ENCODE data around the gene ALK.

Gene ALK

DNA sequence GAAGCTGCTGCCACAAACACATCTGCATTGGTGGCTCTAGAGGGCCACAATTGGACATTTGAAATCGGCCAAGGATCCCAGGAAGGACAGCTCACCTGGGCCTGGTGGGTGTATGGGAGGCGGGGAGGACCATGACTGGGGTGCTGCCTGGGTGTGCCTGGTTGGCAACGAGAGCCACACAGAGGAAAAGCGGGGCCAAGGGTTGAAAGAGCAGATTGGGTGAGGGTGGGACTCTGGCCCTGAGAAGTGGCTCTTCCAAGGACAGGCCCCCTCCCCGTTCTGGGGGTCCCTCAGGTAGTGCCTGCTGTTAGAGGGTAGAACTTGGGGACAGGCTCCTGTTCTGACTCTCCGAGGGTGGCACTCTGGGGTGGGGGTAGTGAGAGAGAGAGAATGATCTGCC, 703.3 kb downstream of the ALK start:
- no peak for DNase-seq (ENCODE audit: low read depth in 2 of 2, low spot score in 1 of 2)

DNA sequence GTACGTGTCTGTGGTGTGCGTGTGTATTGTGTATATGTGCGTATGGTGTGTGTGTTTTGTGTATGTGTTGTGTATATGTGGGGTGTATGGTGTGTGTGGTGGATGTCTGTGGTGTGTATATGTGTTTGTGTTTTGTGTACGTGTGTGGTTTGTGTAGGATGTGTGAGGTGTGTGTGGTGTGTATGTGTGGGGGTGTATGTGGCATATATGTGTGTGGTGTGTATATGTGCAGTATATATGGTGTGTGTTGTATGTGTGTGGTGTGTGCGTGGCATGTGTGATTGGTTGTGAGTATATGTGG, 704.8 kb downstream of the ALK start:
- DNase-seq (ENCODE audit: low read depth in 2 of 2, low spot score in 1 of 2), result no peak

- DNase-seq (ENCODE audit: low read depth in 2 of 2, low spot score in 1 of 2), result no peak
Observed at GRCh38 chr2:29215739-29216608, 705.4 kb downstream of the ALK start.

- no peak for DNase-seq (ENCODE audit: low read depth in 2 of 2, low spot score in 1 of 2)
Observed at GRCh38 chr2:29215073-29215472, 706.3 kb downstream of the ALK start.

DNA sequence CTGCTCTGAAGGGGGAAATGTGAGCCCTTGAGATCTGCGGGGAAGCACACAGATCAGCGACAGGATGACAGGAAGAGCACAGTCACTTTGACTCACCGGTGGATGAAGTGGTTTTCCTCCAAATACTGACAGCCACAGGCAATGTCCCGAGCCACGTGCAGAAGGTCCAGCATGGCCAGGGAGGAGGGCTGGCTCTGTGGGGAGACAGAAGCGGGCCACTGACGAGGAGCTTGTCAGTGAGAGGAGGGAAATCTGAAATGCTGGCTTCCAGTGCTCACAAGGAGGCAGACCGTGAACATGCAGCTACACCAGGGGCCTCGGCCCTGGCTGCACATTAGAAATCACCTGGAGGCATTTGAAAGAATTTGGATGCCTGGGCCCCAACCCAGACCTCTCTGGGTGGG, 707.5 kb downstream of the ALK start:
- no peak for DNase-seq (ENCODE audit: low read depth in 2 of 2, low spot score in 1 of 2)

- no peak for DNase-seq (ENCODE audit: low read depth in 2 of 2, low spot score in 1 of 2)
Observed at GRCh38 chr2:29212009-29212408, 709.4 kb downstream of the ALK start.

GRCh38 chr2:29209551-29209950, 711.8 kb downstream of the ALK start:
- DNase-seq (ENCODE audit: low read depth in 2 of 2, low spot score in 1 of 2), result no peak

DNA sequence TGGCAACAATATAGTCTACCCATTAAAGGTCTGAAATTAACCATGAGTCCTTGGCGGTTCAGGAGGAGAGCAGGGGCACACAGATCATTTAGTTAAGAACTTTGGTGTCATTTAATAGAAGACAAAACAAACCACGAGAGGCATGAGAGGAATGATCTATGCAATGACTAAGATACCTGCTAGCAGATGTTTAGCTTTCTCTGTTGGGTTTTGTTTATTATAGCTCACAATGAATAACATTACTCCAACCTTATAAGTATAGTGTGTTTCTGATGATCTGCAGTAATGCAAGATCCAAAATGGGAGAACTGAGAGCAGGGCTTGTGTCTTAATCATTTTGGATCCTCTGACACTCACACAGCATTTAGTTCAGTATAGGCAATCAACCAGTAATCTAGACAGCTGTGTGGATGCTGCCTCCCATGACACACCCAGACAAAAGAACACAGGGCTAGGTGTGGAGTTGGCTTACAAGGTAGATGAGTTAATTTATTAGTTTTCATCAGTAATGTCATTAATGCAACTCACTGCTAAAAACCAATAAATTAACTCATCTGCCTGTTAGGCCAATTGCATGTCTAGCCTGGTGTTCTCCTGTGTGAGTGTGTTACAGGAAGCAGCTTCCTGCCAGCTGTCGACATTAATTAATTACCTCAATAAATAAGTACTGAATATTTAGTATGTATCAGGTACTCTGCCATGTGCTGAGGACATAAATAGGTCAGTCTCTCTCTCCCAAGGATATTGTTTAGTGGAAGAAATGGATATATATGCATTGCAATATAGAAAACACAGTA, 713.8 kb downstream of the ALK start:
- no peak for DNase-seq (ENCODE audit: low read depth in 2 of 2, low spot score in 1 of 2)

GRCh38 chr2:29206941-29207340, 714.4 kb downstream of the ALK start:
- DNase-seq (ENCODE audit: low read depth in 2 of 2, low spot score in 1 of 2), result no peak

GRCh38 chr2:29202819-29203495, 718.4 kb downstream of the ALK start:
- no peak for DNase-seq (ENCODE audit: low read depth in 2 of 2, low spot score in 1 of 2)

DNA sequence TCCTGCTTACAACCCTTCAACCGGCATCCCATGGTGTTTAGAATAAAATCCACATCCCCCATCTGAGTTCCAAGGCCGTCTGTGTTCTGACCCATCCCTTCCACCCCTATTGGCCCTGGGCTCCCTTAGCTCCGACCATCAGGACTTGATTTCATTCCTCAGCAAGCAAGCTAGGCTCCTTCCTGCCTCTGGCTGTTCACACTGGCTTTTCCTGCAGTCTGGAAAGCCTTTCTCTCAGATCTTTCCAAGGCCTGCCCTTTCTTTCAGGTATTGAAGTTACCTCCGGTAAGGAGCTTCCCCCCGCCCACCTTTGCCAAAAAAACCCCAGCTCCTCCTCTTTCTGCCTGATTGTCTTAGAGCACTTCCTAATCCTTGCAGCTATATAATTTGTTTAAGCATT, 719.4 kb downstream of the ALK start:
- DNase-seq (ENCODE audit: low read depth in 2 of 2, low spot score in 1 of 2), result no peak

DNA sequence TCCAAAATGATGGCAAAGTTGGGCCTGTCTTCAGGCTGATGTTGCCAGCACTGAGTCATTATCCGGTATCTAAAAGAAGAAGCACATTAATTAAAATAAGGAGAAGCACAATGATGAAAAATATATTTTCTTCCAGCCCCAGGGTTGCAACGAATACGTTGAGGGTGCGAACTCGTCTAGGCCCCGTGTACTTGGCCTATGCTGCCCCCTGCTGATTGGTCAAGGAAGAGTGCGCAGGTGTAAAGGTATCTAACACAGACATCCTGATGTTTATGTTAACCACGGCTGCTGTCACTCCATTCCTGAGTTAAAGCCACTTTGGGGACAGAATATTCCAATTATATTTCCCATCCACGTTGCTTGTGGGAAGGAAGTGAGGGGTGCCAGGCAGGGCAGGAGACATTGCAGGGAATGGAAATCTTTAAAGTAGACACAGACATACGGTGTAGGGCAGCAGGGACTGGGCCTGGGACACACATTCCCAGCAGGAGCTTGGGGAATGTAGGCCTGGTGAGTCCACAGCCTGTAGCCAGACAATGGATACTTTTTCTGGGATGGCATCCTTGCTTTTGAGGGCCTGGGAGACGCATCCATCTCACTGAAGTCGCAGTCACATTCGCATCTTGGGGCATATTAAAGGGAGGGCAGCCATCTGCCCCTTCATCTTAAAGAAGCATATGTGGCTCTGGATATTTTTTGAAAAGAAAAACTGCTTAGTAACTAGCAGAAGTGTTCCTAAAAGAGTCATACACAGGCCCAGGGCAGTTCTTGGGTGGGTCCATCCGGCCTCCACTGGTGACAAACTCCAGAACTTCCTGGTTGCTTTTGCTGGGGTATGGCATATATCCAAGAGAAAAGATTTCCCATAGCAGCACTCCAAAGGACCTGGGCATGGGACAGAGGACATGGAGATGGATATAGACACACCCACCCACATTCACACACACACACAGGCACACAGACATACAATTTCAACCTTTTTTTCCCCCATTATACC, 724.3 kb downstream of the ALK start:
- peak; percentile 47 to 66 for DNase-seq (ENCODE audit: low read depth in 2 of 2, low spot score in 1 of 2)

DNA sequence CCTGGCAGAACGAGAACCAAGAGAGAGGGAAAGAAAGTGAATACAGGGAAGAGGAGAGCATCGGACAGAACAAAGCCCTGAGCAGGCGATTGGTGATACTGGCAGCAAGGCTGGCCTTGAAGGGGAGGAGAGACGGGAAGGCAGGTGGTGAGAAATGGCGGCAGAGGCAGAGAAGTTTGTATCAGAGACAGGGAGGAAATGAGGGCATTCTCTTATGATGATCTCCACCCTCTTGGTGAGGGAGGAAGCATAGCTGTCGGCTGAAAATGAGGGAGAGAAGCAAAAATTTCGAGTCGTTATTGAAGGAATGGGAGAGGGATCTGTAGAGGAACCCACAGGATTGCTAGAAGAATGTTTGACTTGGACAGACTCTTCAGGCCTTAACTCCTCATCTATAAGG, 725.6 kb downstream of the ALK start:
- DNase-seq (ENCODE audit: low read depth in 2 of 2, low spot score in 1 of 2), result no peak

GRCh38 chr2:29193681-29194080, 727.7 kb downstream of the ALK start:
- no peak for DNase-seq (ENCODE audit: low read depth in 2 of 2, low spot score in 1 of 2)

DNA sequence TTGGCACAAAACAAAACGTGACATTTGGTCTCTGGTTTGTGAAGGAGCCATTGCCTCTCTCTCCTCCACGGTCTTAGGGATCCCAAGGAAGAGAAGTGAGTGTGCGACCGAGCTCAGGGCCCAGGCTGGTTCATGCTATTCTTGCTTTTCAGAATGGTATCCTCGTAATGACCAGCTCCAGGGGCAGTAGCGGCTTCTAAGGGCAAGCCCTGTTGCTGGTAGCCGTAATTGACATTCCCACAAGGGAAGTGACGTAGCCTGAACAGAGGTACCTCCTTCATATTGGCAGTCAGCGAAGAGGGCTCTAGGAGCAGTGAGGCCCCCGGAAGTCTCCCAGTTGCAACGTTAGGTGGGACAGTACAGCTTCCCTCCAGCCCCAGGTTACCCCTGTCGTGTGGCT, 728.3 kb downstream of the ALK start:
- DNase-seq (ENCODE audit: low read depth in 2 of 2, low spot score in 1 of 2), result no peak

GRCh38 chr2:29192526-29192925, 728.9 kb downstream of the ALK start:
- no peak for DNase-seq (ENCODE audit: low read depth in 2 of 2, low spot score in 1 of 2)

- no peak for DNase-seq (ENCODE audit: low read depth in 2 of 2, low spot score in 1 of 2)
Observed at GRCh38 chr2:29191817-29192216, 729.6 kb downstream of the ALK start.

- no peak for DNase-seq (ENCODE audit: low read depth in 2 of 2, low spot score in 1 of 2)
Observed at GRCh38 chr2:29189052-29189451, 732.3 kb downstream of the ALK start.

DNA sequence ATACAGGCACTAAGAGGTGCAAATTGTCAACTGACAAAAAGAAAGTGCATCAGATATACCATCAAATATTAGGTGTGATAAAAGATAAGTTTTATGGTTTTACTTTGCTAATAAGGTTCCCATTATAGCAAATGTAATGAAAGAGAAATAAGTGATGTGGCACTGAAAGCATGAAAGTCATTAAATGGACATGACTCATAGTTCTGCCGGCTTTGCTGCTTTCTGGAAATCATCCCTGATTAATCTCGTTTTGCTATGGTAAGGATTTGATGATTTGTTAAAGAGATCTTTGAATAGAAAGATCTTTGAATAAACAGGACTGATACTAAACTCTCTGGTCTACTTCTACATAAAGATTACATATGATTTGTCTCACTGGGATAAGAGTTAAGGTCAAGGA, 733.5 kb downstream of the ALK start:
- DNase-seq (ENCODE audit: low read depth in 2 of 2, low spot score in 1 of 2), result no peak

- no peak for DNase-seq (ENCODE audit: low read depth in 2 of 2, low spot score in 1 of 2)
Observed at GRCh38 chr2:29186817-29187216, 734.6 kb downstream of the ALK start.

DNA sequence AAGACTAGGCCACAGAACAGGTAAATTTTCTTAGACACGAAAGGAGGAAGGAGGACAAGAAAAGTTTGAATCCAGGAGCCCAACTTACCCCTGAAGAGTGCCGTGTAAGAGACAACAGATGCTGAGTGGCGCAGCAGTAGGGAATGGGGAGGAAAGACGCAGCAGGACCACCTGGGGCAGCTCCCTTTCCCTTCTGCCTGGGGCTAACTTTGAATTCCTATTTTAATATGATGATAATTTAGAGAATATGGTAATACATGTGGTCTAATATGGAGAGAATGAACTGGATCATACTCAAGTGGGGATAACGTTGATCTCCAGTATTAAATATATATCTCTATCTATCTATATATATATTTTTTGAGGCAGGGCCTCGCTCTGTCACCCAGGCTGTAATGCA, 736.9 kb downstream of the ALK start:
- no peak for DNase-seq (ENCODE audit: low read depth in 2 of 2, low spot score in 1 of 2)
